SK-N-MC (cell line): ENCODE measurements around the gene ADRM1.

Experiments
- DNase-seq: peaks from one replicate; pipeline ENCODE4 v3.0.0-alpha.2; 2011; ENCODE audit warnings: low read depth, low spot score
- H3K27ac ChIP-seq: fragments of 200-600 bp; sonication (generic); 2 replicates; pipeline ENCODE4 v1.5.1; 2016; ENCODE audit warnings: mixed run types
- H3K36me3 ChIP-seq: fragments of 200-600 bp; sonication (generic); 2 replicates; pipeline ENCODE4 v1.6.1; 2017; ENCODE audit warnings: antibody characterized with exemption, low read length, mixed read lengths; ENCODE audit not compliant: insufficient read depth
- H3K4me3 ChIP-seq: fragments of 200-600 bp; sonication (generic); 2 replicates; pipeline ENCODE4 v1.5.1; 2016
- H3K9ac ChIP-seq: fragments of 200-600 bp; sonication (generic); 2 replicates; pipeline ENCODE4 v1.8.0; 2017; ENCODE audit warnings: mixed run types, mixed read lengths; ENCODE audit not compliant: insufficient read length
- H3K9me3 ChIP-seq: fragments of 200-600 bp; sonication (generic); 2 replicates; pipeline ENCODE4 v1.6.1; 2017; ENCODE audit warnings: low read depth, mild to moderate bottlenecking, antibody characterized with exemption, low read length, moderate library complexity, mixed read lengths
- EZH2 ChIP-seq: fragments of 200-600 bp; sonication (generic); IDR thresholded peaks from one replicate; pipeline ENCODE4 v1.6.1; 2017; ENCODE audit warnings: antibody characterized with exemption
- FOXP2 ChIP-seq: optimal IDR thresholded peaks from 2 replicates; pipeline ENCODE3; 2011; ENCODE audit warnings: mild to moderate bottlenecking, moderate library complexity; ENCODE audit not compliant: insufficient read depth; ENCODE audit errors: extremely low read length, control extremely low read depth
- POLR2AphosphoS5 ChIP-seq: IDR thresholded peaks from 2 replicates; pipeline ENCODE4 v1.6.1; 2012; ENCODE audit warnings: mild to moderate bottlenecking, low read depth, low read length, borderline replicate concordance

Gene ADRM1

DNA sequence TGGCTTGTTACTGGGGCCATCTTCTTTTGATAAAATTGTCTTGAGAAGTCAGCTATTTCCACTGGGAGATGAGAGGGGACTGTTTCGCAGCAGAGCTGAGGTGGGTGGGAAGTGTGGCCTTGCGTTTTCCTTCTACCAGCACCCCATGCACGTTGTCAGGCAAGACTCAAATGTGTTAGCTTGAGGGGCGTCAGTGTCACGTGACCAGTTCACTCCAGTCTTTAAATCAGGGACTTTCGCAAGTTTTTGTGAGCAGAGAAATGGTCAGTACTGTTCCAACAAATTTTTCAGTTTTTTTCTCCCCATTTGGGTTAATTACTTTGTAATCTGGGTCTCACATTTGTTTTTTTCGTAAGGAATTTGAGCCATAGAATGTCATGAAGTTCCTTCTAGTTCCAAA is 20.7 kb upstream of the ADRM1 start:
- Histone ChIP-seq H3K36me3 (no peaks in the 10 kb centered on the region; the same call in 1 of the 2 replicates), H3K9me3 (no peaks in the 10 kb centered on the region), H3K4me3 (no peak overlapping the region), H3K9ac (no peak overlapping the region), H3K27ac (no peak overlapping the region)
- TF ChIP-seq FOXP2 (no peak), EZH2 (no peak), POLR2AphosphoS5 (no peak)
- no peak for DNase-seq

DNA sequence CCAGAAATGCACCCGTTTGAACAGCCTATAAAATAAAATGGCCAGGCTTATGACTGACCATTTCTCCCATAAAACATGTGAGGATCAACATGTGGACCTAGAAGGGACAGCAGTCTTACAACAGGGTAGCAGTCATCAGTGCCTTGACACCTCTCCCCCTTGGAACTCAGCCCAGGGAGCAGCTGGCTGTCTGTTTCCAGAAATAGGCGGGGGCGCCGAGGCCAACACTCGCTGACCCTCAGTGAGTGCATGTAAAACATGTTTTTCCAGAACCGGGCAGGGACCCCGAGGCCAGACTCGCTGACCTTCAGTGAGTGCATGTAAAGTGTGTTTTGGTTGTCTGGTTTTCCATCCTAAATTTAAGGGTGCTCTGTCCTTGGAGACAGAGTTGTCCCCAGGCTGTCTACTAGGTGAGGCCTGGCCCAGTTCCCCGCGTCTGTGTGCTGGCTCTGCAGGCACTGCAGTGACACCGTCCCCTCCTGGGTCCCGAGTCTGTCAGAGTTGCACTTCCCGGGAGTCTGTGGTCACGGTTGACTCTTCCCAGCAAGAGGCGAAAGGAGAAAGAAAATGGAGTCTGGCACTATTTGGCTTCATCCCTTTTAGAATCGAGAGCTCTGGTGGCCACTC is 19.8 kb upstream of the ADRM1 start:
- no peak for TF ChIP-seq EZH2
- no peak for TF ChIP-seq FOXP2
- no peak for TF ChIP-seq POLR2AphosphoS5

DNA sequence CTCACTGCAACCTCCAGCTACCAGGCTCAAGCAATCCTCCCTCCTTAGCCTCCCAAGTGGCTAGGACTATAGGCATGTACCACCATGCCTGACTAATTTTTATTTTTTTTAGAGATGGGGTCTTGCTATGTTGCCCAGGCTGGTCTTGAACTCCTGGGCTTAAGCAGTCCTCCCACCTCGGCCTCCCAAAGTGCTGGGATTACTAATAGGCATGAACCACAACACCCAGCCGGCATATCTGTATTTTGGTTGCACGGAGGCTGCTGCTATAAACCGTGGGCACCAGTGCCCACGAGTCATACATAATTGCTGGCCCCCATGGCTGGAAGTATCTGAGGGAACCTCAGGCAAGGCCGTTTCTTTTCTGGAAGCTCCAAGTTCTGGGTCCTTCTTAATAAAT is 18.3 kb upstream of the ADRM1 start:
- no peak for DNase-seq
- Histone ChIP-seq H3K9me3 (no peaks in the 10 kb centered on the region), H3K36me3 (no peaks in the 10 kb centered on the region; the same call in 1 of the 2 replicates), H3K4me3 (no peak overlapping the region), H3K27ac (no peak overlapping the region), H3K9ac (no peak overlapping the region)
- TF ChIP-seq FOXP2 (no peak), EZH2 (no peak), POLR2AphosphoS5 (no peak)

More for the DNA sequence above, 19.8 kb upstream of the ADRM1 start:
- DNase-seq, result no peak
- Histone ChIP-seq H3K4me3 (no peak overlapping the region), H3K9ac (no peak overlapping the region), H3K27ac (no peak overlapping the region), H3K9me3 (no peaks in the 10 kb centered on the region), H3K36me3 (no peaks in the 10 kb centered on the region; the same call in 1 of the 2 replicates)

DNA sequence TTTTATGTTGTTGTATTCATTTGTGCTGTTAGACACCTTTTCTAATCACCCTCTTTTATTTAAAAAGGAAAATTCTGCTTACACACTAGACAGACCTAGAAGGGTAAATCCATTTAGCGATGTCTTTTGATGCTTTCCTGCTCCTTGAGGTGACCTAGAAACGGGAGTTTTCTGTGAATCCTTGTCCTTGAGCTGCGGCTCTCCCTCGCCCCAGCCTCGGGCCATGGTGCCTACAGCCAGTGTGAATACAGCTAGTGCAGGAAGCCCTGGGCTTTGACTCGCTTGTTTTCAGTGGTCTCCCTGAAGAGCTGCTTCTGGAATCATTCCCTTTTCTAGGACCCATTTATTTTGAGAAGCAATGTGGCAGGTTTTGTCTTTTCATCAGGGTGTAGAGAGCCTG is 17.6 kb upstream of the ADRM1 start:
- H3K27ac ChIP-seq, result no peak overlapping the region
- no peaks in the 10 kb centered on the region for H3K9me3 ChIP-seq
- H3K36me3 ChIP-seq, result no peaks in the 10 kb centered on the region; the same call in 1 of the 2 replicates
- TF ChIP-seq POLR2AphosphoS5 (no peak), FOXP2 (no peak), EZH2 (no peak)
- H3K9ac ChIP-seq, result no peak overlapping the region
- H3K4me3 ChIP-seq, result no peak overlapping the region
- DNase-seq, result no peak

DNA sequence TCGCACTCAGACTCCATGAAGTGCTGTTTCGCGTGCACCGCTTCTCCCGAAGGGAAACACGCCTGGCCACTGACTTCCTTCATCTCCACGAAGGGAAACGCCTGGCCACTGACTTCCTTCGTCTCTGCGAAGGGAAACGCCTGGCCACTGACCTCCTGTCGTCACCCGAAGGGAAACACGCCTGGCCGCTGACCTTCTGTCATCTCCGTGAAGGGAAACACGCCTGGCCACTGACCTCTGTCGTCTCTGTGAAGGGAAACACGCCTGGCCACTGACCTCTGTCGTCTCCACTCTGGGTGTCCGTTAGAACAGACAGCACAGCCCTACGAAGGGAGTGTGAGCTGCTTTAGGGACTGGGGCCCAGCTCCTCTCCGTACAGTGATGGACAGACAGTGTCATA is 17.1 kb upstream of the ADRM1 start:
- H3K4me3 ChIP-seq, result no peak overlapping the region
- TF ChIP-seq EZH2 (no peak), POLR2AphosphoS5 (no peak), FOXP2 (no peak)
- H3K36me3 ChIP-seq, result no peaks in the 10 kb centered on the region; the same call in 1 of the 2 replicates
- H3K9me3 ChIP-seq, result no peaks in the 10 kb centered on the region
- H3K9ac ChIP-seq, result no peak overlapping the region
- no peak overlapping the region for H3K27ac ChIP-seq
- DNase-seq, result no peak

DNA sequence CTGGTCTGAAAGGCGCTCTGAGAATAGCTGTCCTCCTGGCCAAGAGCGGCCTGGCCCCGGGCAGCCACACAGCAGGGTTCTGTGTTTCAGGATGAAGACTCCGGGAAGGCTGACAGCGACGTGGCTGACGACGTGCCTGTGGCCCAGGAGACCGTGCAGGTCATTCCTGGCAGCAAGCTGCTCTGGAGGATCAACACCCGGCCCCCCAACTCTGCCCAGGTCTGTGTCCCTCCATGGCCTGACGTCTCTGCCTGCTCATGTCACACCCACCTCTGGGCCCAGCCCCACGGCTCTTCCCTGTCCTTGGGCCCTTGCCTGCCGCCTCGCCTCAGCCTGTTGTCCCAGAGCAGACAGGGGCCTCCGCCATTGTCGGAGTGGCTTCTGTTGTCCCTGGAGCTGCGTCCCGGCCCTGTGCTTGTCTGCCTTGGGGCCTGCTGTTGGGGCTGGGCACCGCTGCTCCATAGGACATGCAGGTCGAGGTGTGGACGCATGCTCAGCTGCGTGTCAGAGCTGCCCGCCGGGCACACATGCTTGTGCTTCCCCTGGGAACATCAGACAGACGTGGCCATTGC is 16.2 kb upstream of the ADRM1 start:
- DNase-seq, result no peak
- TF ChIP-seq POLR2AphosphoS5, result no peak
- TF ChIP-seq EZH2, result no peak
- no peak for TF ChIP-seq FOXP2
- H3K4me3 ChIP-seq, result no peak overlapping the region
- H3K9ac ChIP-seq, result no peak overlapping the region
- no peaks in the 10 kb centered on the region for H3K36me3 ChIP-seq
- H3K27ac ChIP-seq, result no peak overlapping the region
- no peaks in the 10 kb centered on the region for H3K9me3 ChIP-seq

DNA sequence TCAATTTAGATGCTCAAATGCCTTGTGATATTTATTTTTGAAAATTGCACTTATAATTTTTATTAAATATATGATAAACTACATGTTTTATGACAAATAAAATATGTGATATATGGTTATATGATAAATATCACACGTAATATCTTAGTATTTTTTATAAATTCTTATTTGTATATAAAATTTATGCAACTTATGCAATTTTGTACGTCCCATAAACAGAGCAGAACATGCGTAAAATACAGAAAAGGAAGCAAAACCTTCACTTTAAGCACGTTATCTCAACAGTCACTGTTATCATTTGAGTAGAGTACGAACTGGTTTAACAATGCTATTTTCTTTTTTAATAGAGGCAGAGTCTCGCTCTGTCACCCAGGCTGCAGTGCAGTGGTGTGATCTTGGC is 15.7 kb upstream of the ADRM1 start:
- no peaks in the 10 kb centered on the region for H3K9me3 ChIP-seq
- H3K36me3 ChIP-seq, result no peaks in the 10 kb centered on the region
- no peak overlapping the region for H3K27ac ChIP-seq
- TF ChIP-seq POLR2AphosphoS5 (no peak), FOXP2 (no peak), EZH2 (no peak)
- no peak overlapping the region for H3K9ac ChIP-seq
- no peak for DNase-seq
- H3K4me3 ChIP-seq, result no peak overlapping the region

DNA sequence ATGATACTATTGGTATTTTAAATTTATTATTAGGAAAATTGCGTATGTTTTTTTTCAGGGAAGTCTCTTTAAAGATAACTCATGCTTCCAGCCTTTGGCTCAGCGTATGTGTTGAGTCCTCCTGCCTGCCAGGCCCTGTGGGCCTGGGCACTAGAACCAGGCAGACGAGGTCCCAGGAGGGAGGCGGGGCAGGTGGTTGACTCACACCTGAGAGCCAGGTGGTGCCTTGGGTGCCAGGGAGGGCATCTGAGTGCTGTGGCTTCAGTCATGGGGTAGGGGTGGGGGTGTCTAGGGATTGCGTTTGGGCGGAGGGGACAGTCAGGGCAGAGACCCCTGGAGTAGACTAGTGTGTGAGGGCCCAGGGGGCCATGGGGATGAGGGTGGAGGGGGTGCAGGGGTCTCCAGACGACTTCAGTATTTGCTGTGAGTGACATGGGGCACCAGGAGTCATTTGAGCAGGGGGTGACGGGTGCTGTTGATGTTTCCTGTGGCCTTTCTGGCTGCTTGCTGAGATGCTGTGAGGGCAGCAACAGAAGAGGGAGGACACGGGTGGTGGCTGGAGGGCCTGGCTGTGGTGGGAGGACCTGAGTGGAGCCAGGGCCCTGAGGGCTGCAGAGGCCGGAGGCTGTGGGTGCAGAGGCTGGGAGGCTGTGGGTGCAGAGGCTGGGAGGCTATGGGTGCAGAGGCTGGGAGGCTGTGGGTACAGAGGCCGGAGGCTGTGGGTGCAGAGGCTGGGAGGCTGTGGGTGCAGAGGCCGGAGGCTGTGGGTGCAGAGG is 14.8 kb upstream of the ADRM1 start:
- no peak for TF ChIP-seq FOXP2
- TF ChIP-seq POLR2AphosphoS5, result no peak
- no peak for TF ChIP-seq EZH2
- Histone ChIP-seq H3K27ac (no peak overlapping the region), H3K36me3 (no peaks in the 10 kb centered on the region), H3K9ac (no peak overlapping the region), H3K4me3 (no peak overlapping the region), H3K9me3 (no peaks in the 10 kb centered on the region)
- DNase-seq, result no peak
